Pulmonary artery endothelial cell (primary cell): ENCODE measurements around the gene KIF3A. TPM values are rescaled to one million over a fixed set of nuclear protein-coding genes. Genes with fewer than 3 reads are reported as not detected.
"Not testable (repeated sequence)": the region's sequence is repeated elsewhere in the genome, so short reads cannot be mapped to it uniquely, and the experiment has no call there.

Experiments used
- DNase-seq: peaks from one replicate; pipeline ENCODE4 v3.0.0-alpha.2; 2011; ENCODE audit warnings: low read depth, low spot score
- total RNA-seq: library from RNA; depleted of rRNA; stranded (reverse); fragments of >200 nt; gene quantifications from 2 replicates; pipeline ENCODE4 v1.2.3, GENCODE V29; 2014

KIF3A gene
- total RNA-seq, 1 donor from 2014 or later, result 8.2 TPM

DNA sequence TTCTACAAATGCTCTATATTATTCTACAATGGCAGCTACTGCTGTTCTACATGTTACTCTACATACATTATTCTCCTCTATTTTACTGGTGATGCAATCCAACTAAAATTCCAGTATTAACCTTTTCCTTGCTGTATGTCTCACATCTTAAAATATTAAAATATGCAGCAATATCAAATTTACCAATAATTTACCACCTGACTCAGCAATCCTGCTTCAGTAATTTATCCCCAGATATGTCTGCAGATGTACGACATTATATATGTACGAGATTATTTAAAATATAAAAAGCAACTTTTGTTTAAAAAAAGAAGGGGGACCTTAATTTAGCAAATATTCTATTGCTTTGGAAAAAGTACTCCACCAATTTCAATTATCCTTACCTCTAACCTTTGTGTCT is 11.6 kb downstream of the KIF3A start:
- no peak for DNase-seq

GRCh38 chr5:132718544-132719312 is 18.6 kb downstream of the KIF3A start:
- DNase-seq, result no peak

- no peak for DNase-seq
Measured at GRCh38 chr5:132714456-132715307, 22.7 kb downstream of the KIF3A start.

DNA sequence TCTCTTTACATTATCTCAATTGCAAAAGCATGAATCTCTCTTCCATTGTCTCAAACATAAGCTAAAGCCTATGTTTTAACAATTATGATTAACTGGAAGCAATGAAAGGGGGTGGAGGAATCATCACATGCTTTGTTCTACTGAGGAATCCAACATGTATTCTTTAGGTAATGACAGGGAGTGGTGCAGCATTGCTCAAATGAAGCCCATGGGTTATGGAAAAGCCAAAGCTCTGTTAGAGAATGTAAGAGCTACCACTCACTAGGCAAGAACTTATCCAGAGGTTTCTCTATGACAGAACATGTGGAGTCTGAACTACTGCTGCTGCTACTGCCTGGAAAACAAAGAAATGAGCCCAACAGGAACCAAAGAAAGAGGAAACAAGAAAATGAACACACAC is 28.7 kb downstream of the KIF3A start:
- DNase-seq, result no peak

DNA sequence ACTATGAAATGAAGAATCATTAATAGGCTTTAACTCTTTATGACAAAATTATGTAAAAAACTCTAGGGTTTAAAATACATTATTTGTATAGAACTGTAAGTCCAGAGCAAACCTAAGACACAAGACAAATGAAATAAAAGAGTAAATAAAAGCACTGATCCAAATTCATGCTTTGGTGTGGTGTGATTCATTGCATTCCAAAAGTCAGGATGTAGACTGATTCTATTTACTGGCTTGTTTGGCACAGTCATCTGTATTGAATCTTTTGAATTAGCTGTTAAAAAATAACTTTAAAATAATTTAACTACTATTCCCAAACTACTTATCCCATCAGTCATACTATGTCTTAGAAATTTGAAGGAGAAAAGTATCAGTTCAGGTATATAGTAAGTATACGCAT is 32.5 kb downstream of the KIF3A start:
- DNase-seq, result peak; percentile 8

GRCh38 chr5:132695956-132696355 is 41.4 kb downstream of the KIF3A start:
- no peak for DNase-seq

DNA sequence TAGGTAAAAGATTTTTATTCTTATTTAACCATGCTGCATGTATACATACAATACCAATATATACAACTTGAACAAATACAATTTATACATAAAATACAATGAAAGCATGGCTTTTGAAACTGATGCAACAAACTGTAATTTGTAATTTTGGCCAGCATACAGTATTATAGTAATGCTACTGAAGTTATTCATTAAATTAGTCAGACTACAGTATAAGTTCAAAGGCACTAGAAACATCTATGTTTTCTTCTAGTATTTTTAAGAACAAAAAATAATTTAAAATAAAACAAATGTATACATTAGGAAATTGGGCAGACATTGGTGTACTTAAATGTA is 44.7 kb downstream of the KIF3A start:
- DNase-seq, result no peak

GRCh38 chr5:132691755-132692631 is 45.4 kb downstream of the KIF3A start:
- DNase-seq, result not testable (repeated sequence)

DNA sequence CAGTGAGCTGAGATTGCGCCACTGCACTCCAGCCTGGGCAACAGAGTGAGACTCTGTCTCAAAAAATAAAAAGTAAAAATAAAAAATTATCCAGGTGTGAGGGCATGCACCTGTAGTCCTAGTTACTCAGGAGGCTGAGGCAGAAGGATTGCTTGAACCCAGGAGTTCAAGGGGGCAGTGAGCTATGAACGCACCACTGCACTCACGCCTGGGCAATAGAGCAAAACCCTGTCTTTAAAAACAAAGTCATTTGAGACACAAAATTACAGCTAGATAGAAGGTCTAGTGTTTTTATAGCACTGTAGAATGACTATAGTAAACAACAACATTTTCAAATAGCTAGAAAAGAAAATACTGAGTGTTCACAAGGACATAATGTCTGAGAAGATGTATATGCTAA is 47.2 kb downstream of the KIF3A start:
- DNase-seq, result no peak

DNA sequence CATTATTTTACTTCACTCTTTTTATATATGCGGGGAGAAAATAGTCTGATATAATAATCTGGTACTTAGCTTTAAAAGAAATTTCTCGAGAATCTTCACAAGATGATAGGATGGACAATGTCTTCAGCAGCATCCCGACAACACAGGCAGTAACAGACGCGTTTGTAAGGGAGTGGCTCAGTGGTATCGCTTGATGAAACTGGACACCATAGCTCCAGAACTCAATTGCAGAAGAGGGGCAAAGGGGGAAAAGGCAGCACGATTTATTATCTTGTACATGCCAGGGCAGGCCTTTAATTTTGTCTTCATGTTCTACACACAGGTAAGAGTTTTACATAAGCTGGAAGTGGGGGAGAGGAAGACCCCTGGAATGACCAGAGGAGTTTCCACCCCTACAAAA is 47.8 kb downstream of the KIF3A start:
- no peak for DNase-seq

GRCh38 chr5:132688536-132689339 is 48.6 kb downstream of the KIF3A start:
- DNase-seq, result no peak

DNA sequence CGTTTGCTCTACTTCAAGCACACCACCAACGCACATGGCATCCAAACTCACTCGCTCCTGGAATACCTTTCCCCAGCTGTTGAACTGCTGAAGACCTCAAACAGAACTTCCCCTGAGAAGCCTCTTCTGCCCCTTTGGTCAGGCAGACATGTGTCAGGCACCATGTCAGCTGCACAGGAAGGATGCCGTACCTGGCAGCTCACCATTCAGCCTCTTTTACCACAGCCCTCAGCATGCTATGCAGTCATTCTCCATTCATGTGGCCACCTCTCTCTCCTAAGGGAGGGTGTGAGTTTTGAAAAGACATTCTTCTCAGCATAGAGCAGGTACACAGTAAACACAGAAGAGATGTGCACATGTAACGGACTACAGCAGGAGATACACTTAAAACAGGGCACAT is 49.4 kb downstream of the KIF3A start:
- no peak for DNase-seq

- no peak for DNase-seq
Measured at GRCh38 chr5:132686193-132686592, 51.2 kb downstream of the KIF3A start.

- DNase-seq, result no peak
Measured at GRCh38 chr5:132684922-132685720, 52.2 kb downstream of the KIF3A start.

- DNase-seq, result no peak
Measured at GRCh38 chr5:132684491-132684890, 52.9 kb downstream of the KIF3A start.

- no peak for DNase-seq
Measured at GRCh38 chr5:132681983-132682382, 55.4 kb downstream of the KIF3A start.

GRCh38 chr5:132681476-132681831 is 55.9 kb downstream of the KIF3A start:
- DNase-seq, result no peak

- no peak for DNase-seq
Measured at GRCh38 chr5:132680780-132681475, 56.4 kb downstream of the KIF3A start.

GRCh38 chr5:132679717-132680380 is 57.5 kb downstream of the KIF3A start:
- no peak for DNase-seq
